NCI-H1048 (cell line): ENCODE data around the gene SPNS3.

ENCODE experiments used
- DNase-seq: peaks from one replicate; lab custom pipeline; 2025; lab: John Stamatoyannopoulos, UW

SPNS3 gene

DNA sequence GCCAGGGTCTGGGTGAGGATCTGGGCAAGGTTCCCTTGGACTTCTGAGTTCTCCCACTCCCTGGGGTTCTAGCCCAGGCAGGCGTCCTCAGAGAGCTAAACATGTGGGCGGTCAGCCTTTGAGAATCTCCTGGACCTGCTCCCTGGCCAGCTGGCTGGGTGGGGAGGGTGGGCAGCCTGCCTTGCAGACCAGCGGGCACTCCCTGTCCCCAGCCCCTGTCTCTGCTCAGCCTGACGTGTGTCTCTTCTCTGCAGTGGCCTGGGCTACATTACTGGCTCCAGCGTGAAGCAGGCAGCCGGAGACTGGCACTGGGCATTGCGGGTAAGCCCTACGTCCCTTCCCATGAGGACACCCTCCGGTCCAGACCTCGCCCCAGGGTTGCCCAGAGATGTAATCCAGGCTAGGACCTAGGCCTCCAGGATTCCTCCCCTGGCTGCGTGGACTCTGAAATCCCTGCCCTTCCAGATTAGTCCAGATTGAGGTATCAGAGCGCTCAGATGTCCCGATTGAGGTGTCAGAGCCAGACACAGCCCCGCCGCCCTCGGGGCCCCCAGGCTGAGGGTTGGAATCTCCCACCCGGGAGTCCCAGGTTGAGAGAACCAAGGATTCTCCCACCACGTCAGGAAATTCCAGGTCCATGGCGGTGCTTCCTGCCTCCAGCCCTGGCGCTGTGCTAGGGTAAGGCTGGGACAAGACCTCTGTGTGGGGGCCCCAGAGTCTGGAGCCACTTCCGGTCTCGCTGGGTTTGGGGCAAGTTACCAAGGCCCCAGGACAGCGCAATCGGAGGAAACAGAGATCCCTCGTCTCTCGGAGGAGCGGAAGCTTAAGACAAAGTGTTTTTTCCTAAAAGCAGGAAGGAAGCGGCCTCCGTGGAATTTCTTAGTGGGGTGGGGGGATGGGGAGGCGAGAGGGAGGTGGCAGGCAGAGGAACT lies 97.3 kb downstream of the SPNS3 start:
- no peak for DNase-seq

DNA sequence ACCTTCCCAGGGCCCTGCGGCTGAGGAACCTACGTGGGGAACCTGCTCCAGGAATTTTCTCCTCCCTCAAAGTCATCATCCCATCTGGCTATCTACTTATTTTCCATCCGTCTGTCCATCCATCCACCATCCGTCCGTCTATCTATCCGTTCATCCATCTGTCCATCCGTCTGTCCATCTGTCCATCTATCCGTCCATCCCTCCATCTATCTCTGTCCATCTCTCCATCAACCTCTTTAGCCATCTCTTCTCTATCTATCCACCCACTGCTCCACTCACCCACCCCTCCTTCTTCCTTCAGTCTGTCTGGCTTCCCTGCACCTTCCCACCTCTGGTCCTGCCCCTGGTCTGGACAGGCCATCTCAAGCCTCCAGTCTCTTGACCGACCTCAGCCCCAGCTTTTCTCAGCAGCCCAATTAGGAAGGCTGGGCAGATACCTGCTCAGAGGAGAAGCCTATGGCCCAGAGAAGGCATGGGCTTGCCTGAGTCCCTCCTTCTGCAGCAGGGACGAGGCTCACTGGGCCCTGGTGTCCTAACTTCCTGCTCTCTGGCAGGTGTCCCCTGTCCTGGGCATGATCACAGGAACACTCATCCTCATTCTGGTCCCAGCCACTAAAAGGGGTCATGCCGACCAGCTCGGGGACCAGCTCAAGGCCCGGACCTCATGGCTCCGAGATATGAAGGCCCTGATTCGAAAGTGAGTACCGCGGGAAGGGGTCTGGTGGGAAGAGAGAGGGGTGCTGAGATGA lies 98.4 kb downstream of the SPNS3 start:
- no peak for DNase-seq

DNA sequence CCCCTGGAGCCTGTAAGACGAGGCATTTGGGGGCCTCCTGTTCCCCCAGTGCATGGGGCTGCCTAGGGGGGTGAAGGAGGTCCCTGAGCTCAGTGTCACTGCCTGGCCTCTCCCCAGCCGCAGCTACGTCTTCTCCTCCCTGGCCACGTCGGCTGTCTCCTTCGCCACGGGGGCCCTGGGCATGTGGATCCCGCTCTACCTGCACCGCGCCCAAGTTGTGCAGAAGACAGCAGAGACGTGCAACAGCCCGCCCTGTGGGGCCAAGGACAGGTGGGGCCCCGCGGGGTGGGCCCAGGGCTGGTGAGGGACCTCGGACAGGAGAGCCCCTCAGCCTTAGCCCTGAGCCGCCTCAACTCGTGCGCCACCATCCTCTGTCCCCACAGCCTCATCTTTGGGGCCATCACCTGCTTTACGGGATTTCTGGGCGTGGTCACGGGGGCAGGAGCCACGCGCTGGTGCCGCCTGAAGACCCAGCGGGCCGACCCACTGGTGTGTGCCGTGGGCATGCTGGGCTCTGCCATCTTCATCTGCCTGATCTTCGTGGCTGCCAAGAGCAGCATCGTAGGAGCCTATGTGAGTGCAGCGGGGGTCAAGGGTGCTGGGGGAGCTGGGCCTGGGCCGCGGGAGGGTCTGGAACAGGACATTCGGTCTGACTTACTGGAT lies 99.3 kb downstream of the SPNS3 start:
- DNase-seq: no peak

DNA sequence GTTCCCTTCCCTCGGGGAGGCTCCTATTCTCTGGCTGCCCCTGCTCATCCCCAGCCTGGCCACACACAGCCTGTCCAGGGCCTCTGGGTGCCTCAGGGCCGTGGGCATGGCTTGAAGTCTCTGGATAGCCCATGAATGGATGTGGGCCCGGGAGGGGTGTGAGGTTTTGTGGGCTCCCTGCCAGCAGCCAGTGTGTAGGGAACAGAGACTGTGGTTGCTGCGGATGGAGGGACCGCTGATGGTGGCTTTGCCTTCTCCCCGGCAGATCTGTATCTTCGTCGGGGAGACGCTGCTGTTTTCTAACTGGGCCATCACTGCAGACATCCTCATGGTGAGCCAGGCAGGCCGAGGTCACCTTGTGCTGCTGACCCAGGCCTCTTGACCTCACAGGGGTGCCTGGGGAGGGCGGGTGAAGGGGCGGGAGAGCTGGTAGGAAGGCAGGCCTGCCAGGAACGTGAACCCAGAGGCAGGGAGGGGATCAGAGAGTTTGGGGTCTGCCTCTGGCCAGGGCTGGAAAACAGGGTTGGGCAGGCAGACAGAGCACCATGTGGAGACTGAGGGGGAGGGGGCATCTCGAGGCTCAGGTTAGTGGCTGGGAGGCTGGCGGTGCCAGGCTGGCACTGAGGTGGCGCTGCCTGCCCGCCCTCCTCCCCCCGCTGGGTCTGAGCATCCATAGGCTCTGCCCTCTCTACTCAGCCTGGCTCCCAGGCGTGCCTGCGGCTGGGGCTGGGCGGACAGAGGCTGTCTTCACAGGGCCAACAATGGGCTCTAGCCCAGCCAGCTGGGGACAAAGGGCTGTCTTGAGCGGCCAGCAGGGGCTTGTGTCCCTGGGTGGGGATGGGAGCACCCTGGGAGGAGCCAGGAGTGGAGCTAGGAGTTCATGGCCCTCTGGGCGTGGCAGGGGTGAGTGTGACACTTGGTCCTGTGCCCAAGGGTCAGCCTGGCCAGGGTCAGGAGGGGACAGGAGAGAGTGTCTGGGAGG lies 100.1 kb downstream of the SPNS3 start:
- no peak for DNase-seq

DNA sequence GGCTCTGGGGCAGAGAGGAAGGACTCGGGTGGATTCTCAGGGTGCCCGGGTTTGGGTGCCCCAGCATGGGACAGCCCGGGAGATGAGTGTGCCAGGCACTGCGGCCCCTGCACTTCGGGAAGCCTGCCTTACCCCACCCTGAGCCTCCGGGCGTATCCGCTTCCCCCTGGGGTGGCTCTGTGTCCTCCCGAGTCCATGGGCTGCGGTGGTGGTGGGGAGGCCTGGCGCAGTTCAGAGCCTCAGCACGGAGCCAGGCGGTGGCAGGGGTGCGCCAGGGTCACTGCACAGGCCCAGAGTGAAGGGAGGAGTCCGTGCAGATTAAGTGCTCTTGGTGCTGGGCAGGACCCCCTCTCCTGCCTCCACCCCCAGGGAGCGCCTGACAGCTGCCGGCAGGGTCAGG lies 100.8 kb downstream of the SPNS3 start:
- DNase-seq: no peak

DNA sequence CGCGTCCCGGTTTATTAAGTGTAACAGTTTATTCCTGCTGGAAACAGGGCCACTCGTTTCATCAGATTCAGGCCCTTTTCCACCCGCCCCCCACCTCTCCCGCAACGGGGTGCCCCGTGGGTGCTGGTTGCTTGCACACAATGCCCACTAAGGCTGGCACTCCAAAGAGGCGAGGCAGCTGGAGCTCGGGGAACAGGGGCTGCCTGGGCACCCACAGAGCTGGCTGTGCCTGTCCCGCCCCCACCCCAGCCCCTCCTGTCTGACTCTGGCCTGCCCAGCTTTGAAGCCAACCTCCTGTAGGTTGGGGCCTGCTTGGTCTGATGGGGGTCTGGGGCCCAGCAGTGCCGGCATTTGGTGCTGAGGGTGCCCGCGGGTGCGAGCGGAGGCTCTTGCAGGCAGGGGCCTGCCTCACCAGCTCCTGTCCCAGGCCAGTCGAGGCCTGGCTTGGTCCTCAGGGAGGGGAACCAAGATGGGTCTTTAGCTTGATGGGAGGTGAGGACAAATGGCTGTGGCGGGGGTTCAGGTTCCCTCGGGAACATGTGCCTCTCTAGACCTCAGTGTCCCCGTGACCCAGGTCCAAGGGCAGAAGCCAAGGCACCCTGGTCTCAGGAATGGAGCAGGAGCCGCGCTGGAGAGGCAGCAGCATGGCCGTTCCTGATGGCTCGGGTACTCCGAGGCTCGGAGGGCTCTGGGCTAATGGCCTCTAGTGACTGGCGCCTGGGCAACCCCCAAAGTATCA lies 101.4 kb downstream of the SPNS3 start:
- DNase-seq: no peak

DNA sequence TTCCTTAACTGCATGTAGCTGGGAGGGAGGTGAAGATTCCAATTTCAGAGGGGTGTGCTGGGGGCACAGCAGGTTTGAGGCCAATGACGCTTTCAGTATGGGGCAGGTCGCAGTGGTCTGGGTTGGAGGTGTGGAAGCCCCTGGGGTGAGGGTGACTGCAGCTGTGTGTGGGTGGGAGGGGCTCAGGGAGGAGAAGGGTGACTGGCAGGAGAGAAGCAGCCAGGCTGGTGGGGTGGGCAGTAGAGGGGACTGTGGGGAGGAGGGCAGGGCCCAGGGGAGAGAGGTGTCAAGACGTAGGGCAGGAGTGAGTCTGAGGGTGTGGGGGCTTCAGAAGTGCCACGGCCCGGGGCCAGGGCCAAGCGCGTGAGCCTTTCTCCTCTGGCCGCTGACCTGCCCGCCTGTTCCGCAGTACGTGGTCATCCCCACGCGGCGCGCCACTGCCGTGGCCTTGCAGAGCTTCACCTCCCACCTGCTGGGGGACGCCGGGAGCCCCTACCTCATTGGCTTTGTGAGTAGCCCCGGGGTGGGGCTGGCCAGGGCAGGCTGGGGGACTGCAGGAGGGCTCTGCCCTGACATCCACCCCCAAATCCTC lies 102.0 kb downstream of the SPNS3 start:
- DNase-seq: no peak

DNA sequence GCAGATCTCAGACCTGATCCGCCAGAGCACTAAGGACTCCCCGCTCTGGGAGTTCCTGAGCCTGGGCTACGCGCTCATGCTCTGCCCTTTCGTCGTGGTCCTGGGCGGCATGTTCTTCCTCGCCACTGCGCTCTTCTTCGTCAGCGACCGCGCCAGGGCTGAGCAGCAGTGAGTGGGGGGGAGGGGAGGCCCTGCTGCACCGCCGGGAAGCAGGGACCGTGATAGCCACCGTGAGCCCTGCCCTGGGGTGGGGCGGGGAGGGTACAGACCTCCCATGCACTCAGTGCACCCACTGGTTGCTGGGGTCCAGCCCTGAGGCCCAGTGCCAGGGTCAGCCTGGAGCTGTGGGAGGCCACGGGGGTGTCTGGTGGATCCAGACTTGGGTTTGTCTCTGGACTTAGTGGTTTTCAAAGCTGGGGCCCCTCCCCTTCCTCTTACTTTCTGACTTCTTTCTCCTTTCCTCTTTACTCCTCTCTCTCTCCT lies 102.6 kb downstream of the SPNS3 start:
- DNase-seq: no peak

DNA sequence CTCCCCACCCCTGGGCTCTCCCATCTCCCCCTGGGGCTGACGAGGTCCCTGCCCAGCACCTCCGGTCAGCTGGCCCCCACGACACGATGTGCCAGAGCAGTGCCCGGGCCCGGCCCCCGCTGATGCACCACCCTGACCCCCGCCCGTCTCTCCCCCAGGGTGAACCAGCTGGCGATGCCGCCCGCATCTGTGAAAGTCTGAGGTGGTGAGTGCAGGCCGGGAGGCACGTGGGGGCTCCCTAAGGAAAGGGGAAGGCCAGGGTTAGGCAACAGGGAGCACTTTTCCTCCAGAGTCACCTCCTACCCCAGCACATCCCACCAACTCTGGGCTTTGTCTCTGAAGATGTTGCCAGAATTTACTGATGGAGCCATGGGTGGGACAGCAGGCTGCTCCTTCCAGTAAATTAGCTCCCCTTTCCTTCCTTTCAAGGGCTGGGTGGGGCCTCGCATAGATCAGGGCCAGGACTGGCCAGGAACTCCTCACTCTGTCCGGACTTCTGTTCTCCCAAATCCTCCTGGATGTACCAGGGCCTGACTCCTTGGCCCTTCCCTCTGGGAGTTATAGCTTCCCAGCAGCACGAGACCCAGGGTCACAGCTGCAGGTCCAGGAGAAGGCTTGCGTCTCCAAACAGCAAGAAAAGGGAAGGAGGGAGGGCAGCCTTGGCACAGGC lies 103.1 kb downstream of the SPNS3 start:
- no peak for DNase-seq
